Smooth muscle cell (in vitro differentiated cells): Measurements from ENCODE around the gene ST8SIA6. TPM values are rescaled to one million over a fixed set of nuclear protein-coding genes. Genes with fewer than 3 reads are reported as not detected.

Source experiments
- DNase-seq: peaks from one replicate; lab custom pipeline; 2025; ENCODE audit not compliant: unreplicated experiment; lab: John Stamatoyannopoulos, UW
- H2AFZ ChIP-seq: fragments of 200-600 bp; sonication (generic); 2 replicates; pipeline ENCODE4 v1.6.0; 2016; ENCODE audit warnings: antibody characterized with exemption, low read depth, mild to moderate bottlenecking
- H3F3A ChIP-seq: fragments of 200-600 bp; sonication (generic); 2 replicates; pipeline ENCODE4 v1.6.0; 2017; ENCODE audit warnings: antibody characterized with exemption, low read depth
- H3K27ac ChIP-seq: fragments of 200-600 bp; sonication (generic); 2 replicates; pipeline ENCODE4 v1.5.1; 2016; ENCODE audit warnings: low read depth, mild to moderate bottlenecking
- H3K27me3 ChIP-seq: fragments of 200-600 bp; sonication (generic); 2 replicates; pipeline ENCODE4 v1.6.1; 2016; ENCODE audit warnings: low read depth, mild to moderate bottlenecking
- H3K36me3 ChIP-seq: fragments of 200-600 bp; sonication (generic); 2 replicates; pipeline ENCODE4 v1.5.1; 2016; ENCODE audit warnings: low read depth
- H3K4me1 ChIP-seq: fragments of 200-600 bp; sonication (generic); 2 replicates; pipeline ENCODE4 v1.5.1; 2016; ENCODE audit warnings: low read depth
- H3K4me2 ChIP-seq: fragments of 200-600 bp; sonication (generic); 2 replicates; pipeline ENCODE4 v1.6.0; 2016; ENCODE audit warnings: mild to moderate bottlenecking
- H3K4me3 ChIP-seq: fragments of 200-600 bp; sonication (generic); 2 replicates; pipeline ENCODE4 v1.5.1; 2016; ENCODE audit warnings: mild to moderate bottlenecking
- H3K79me2 ChIP-seq: fragments of 200-600 bp; sonication (generic); 2 replicates; pipeline ENCODE4 v1.6.0; 2016; ENCODE audit warnings: low read depth, mild to moderate bottlenecking
- H3K9ac ChIP-seq: fragments of 200-600 bp; sonication (generic); 2 replicates; pipeline ENCODE4 v1.6.0; 2016; ENCODE audit warnings: low read depth
- H3K9me3 ChIP-seq: fragments of 200-600 bp; sonication (generic); replicated peaks from 2 replicates; pipeline ENCODE4 v1.5.1; 2016; ENCODE audit warnings: low read depth
- H4K20me1 ChIP-seq: fragments of 200-600 bp; sonication (generic); 2 replicates; pipeline ENCODE4 v1.6.0; 2016; ENCODE audit warnings: low read depth
- WGBS: methylation state at CpG from one replicate; pipeline ENCODE4 v1.1.7; 2016; ENCODE audit warnings: low lambda C conversion rate; 5-methylcytosine and 5-hydroxymethylcytosine counted together
- polyA plus RNA-seq: library from polyadenylated mRNA; unstranded; fragments of >200 nt; fragmentation: Nextera tagmentation; extraction: Ambion mirVana; gene quantifications from 2 replicates; pipeline ENCODE4 v1.2.1, GENCODE V29; 2016
- total RNA-seq: library from RNA; depleted of rRNA; stranded (reverse); fragments of >200 nt; gene quantifications from 2 replicates; pipeline ENCODE4 v1.2.3, GENCODE V29; 2014
- TF ChIP-seq, protein P1 (sequence below): fragments of 200-600 bp; sonication (generic); IDR thresholded peaks from 2 replicates; pipeline ENCODE4 v1.5.1; 2017; ENCODE audit warnings: borderline replicate concordance, mild to moderate bottlenecking, antibody characterized with exemption; ENCODE audit not compliant: insufficient read depth, poor library complexity, severe bottlenecking

Gene ST8SIA6
- total and polyA plus RNA-seq, 2 experiments from 2014 or later: 0.24 TPM; not detected in 1

DNA sequence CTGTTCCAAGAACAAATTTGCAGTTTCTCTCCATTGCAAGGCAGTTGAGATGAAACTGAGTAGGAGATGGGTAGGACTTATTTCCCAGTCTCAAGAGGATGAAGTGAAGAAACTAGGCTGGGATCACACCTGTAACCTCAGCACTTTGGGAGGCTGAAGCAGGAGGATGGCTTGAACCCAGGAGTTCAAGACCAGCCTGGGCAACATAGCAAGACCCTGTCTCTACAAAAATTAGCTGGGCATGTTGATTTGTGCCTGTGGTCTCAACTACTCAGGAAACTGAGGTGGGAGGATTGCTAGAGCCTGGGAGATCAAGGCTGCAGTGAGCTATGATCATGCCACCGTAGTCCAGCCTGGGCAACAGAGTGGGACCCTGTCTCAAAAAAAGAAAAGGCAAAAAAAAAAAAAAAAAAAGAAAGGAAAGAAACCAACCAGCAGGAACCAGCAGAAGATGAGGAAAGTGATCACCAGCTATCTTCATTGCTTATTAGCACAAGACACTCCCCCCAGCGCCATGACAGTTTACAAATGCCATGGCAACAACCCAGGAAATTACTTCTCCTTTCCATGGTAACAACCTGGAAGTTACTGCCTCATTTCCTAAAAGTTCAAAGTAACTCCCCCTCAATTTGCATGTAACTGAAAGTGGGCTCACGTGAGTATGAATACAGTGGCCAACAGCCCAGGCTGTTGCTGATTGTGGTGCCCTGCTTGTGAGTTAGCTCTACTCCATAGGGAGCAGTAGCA is 18.3 kb upstream of the ST8SIA6 start:
- Histone ChIP-seq H3K4me1 (no peaks in the 10 kb centered on the region), H2AFZ (no peak overlapping the region), H3K79me2 (no peaks in the 10 kb centered on the region), H4K20me1 (no peaks in the 10 kb centered on the region), H3K27ac (no peak overlapping the region), H3K9ac (no peak overlapping the region), H3K9me3 (no peaks in the 10 kb centered on the region), H3K27me3 (no peaks in the 10 kb centered on the region), H3K4me2 (no peak overlapping the region), H3F3A (no peaks in the 10 kb centered on the region), H3K4me3 (no peak overlapping the region), H3K36me3 (no peaks in the 10 kb centered on the region)
- TF ChIP-seq, protein P1, sequence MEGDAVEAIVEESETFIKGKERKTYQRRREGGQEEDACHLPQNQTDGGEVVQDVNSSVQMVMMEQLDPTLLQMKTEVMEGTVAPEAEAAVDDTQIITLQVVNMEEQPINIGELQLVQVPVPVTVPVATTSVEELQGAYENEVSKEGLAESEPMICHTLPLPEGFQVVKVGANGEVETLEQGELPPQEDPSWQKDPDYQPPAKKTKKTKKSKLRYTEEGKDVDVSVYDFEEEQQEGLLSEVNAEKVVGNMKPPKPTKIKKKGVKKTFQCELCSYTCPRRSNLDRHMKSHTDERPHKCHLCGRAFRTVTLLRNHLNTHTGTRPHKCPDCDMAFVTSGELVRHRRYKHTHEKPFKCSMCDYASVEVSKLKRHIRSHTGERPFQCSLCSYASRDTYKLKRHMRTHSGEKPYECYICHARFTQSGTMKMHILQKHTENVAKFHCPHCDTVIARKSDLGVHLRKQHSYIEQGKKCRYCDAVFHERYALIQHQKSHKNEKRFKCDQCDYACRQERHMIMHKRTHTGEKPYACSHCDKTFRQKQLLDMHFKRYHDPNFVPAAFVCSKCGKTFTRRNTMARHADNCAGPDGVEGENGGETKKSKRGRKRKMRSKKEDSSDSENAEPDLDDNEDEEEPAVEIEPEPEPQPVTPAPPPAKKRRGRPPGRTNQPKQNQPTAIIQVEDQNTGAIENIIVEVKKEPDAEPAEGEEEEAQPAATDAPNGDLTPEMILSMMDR: no peak
- DNase-seq: no peak
- 84% methylated on average over 3 of the region's 3 CpGs for WGBS

DNA sequence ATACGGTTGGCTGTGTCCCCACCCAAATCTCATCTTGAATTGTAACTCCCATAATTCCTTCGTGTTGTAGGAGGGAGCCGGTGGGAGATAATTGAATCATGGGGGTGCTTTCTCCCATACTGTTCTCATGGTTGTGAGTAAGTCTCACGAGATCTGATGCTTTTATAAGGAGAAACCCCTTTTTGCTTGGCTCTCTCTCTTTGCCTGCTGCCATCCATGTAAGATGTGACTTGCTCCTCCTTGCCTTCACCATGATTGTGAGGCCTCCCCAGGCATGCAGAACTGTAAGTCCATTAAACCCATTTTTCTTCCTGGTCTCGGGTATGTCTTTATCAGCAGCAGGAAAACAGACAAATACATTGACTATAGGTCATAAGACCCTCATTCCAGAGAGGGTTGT is 15.9 kb upstream of the ST8SIA6 start:
- Histone ChIP-seq H3K9me3 (no peaks in the 10 kb centered on the region), H3F3A (no peaks in the 10 kb centered on the region), H3K4me1 (no peaks in the 10 kb centered on the region), H3K36me3 (no peaks in the 10 kb centered on the region), H3K4me3 (no peak overlapping the region), H3K4me2 (no peak overlapping the region), H3K79me2 (no peaks in the 10 kb centered on the region), H3K27ac (no peak overlapping the region), H4K20me1 (no peaks in the 10 kb centered on the region), H3K27me3 (no peaks in the 10 kb centered on the region), H3K9ac (no peak overlapping the region), H2AFZ (no peak overlapping the region)
- TF ChIP-seq, protein P1: no peak
- no peak for DNase-seq
- WGBS: 93% methylated on average over 5 of the region's 5 CpGs

DNA sequence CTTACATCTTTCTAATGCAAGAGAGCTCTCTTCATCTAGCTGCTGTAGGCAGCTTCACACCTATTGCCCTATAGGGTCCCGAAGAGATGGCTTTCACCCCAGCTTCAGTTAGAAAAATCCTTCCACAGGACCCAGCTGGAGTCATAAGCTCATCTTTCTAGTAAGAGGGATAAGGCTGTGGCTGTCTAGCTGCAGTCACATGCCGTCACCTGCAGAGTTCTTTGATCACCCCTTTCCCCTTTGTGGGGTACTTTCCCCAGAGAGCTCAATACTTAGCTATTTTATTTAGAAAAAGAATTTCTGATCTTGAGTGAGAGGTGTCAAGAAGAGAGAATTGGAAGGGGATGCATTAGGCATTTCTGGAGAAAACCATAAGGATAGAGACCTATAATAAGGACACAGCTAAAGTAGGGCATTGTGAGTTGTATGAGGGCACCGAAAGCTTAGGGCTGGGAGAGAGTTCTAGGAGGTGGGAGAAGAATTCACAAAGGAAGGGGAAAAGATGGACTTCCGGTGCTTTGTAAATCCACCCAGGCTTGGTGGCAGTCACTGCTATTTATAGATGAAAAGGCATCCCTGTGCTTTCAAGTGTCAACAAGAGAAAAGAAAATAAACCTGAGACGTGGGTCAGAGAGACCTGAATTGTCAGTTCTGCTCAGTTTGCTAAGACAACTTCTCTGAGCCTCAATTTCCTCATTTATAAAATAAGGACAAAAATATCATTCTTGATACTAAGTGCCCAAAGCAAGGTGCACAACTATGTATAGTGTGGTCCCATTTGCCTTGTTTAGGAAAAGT is 11.1 kb upstream of the ST8SIA6 start:
- H3F3A ChIP-seq: no peaks in the 10 kb centered on the region
- H3K4me1 ChIP-seq: no peaks in the 10 kb centered on the region
- no peak overlapping the region for H3K9ac ChIP-seq
- H4K20me1 ChIP-seq: no peaks in the 10 kb centered on the region
- H3K27ac ChIP-seq: no peak overlapping the region
- no peak overlapping the region for H3K4me3 ChIP-seq
- H3K27me3 ChIP-seq: no peaks in the 10 kb centered on the region
- no peaks in the 10 kb centered on the region for H3K36me3 ChIP-seq
- no peak for DNase-seq
- WGBS: 82% methylated on average over 5 of the region's 5 CpGs
- no peaks in the 10 kb centered on the region for H3K9me3 ChIP-seq
- TF ChIP-seq, protein P1: no peak
- no peaks in the 10 kb centered on the region for H3K79me2 ChIP-seq
- no peak overlapping the region for H2AFZ ChIP-seq
- H3K4me2 ChIP-seq: no peak overlapping the region
